Gastroesophageal sphincter (tissue), 3 donors: ENCODE results near the gene HACD1.

Experiments
- EP300 ChIP-seq: sonication (generic); formaldehyde crosslinking; IDR thresholded peaks from one replicate; pipeline ENCODE4 v1.6.1; 2017; ENCODE audit warnings: antibody characterized with exemption, mild to moderate bottlenecking
- POLR2A ChIP-seq, 2 donors: fragments of 450-650 bp; IDR thresholded peaks; one replicate each; pipeline ENCODE4 v1.6.1; 2017; ENCODE audit warnings: antibody characterized with exemption in 2 of 2, mild to moderate bottlenecking in 2 of 2, moderate library complexity in 1 of 2
- POLR2AphosphoS5 ChIP-seq: sonication (generic); formaldehyde crosslinking; IDR thresholded peaks from one replicate; pipeline ENCODE4 v1.6.1; 2017; ENCODE audit warnings: antibody characterized with exemption
- TF ChIP-seq, protein P1 (sequence below), 4 experiments: fragments of 200-600 bp in 2 of 4; fragments of 450-650 bp in 2 of 4; sonication (generic) in 1 of 4; IDR thresholded peaks; one replicate each; pipeline ENCODE4 v1.5.1; 2017 to 2019; ENCODE audit warnings: antibody characterized with exemption in 4 of 4, mild to moderate bottlenecking in 2 of 4, moderate library complexity in 2 of 4

- TF ChIP-seq, protein P1, sequence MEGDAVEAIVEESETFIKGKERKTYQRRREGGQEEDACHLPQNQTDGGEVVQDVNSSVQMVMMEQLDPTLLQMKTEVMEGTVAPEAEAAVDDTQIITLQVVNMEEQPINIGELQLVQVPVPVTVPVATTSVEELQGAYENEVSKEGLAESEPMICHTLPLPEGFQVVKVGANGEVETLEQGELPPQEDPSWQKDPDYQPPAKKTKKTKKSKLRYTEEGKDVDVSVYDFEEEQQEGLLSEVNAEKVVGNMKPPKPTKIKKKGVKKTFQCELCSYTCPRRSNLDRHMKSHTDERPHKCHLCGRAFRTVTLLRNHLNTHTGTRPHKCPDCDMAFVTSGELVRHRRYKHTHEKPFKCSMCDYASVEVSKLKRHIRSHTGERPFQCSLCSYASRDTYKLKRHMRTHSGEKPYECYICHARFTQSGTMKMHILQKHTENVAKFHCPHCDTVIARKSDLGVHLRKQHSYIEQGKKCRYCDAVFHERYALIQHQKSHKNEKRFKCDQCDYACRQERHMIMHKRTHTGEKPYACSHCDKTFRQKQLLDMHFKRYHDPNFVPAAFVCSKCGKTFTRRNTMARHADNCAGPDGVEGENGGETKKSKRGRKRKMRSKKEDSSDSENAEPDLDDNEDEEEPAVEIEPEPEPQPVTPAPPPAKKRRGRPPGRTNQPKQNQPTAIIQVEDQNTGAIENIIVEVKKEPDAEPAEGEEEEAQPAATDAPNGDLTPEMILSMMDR (IDR thresholded peaks at IDR 0.05) = no peak
- TF ChIP-seq POLR2A (IDR thresholded peaks at IDR 0.05) (no peak), POLR2AphosphoS5 (no peak), EP300 (no peak)
These were observed 9.5 kb upstream of the HACD1 start for GRCh38 chr10:17626656-17627055.
